ENCODE measurements around the gene IL32.

Gene IL32, protein sequence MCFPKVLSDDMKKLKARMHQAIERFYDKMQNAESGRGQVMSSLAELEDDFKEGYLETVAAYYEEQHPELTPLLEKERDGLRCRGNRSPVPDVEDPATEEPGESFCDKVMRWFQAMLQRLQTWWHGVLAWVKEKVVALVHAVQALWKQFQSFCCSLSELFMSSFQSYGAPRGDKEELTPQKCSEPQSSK

GRCh38 chr16:3065069-3065741, at the start of gene IL32:
Gene IL32 (plus strand): TSS chr16:3065640. CDS start chr16:3065812, 172 bp downstream.
- Mint-ChIP-seq H3K27ac (peak within 1 kb of the TSS; percentile 75), H3K36me3 (no peaks in the 10 kb centered on the region), H3K4me3 (peak within 1 kb of the TSS; percentile 30), H3K4me1 (peaks cover 17% of the 10 kb centered on the region), H3K9me3 (no peaks in the 10 kb centered on the region), H3K27me3 (peaks cover 8% of the 10 kb centered on the region)
- no peak for ATAC-seq

DNA sequence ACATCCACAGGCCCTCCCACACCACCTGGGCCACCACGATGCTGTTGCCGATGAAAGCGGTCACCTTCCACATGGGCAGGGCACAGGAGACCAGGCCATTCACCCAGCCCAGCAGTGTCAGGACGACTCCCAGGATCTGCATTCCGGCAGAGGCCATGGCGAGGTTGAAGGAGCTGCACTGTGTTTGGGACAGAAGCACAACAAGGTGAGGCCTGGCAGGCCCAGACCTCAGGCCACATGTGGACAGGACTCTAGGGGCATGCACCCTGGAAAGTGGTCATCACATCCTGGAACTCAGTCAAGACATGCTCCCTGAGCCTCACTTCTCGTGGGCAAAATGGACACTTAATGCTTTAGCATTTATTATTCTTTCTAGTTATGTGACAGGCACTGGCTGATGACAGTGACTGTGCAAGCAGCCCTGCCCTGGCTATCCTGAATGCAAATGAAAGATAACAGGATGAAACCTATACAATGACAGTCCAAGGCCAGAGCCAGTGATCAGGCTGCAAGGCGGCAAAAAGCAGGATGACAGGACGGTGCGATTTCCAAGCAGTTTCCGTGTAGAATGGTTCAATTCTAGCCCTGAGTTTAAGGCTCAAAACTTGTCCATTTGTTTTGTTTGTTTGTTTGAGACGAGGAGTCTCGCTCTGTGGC, 49.4 kb upstream of the IL32 start:
- Mint-ChIP-seq H3K4me1 (peaks cover 18% of the 10 kb centered on the region), H3K36me3 (no peaks in the 10 kb centered on the region), H3K27me3 (peaks cover 59% of the 10 kb centered on the region), H3K4me3 (no peak overlapping the region), H3K27ac (no peak overlapping the region), H3K9me3 (no peaks in the 10 kb centered on the region)
- no peak for ATAC-seq

DNA sequence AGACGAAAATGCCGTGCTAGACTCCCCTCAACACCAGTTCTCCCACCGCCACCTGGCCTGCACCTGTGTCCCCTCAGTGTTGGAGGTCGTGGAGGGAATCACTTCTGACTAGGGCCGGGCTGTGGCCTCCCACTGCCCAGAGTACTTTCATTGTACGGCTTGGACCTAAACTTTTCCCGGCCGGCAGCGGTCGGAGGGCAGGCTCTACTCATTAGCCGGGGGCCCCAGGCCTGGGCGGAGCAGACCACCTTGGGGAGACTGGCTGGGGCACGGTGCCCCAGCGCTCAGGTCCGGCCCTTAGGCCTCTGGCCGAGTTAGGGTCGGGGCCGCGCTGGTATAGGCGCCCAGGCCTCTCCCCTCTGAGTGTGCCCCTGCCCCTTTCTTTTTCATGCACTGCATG, 48.1 kb upstream of the IL32 start:
- H3K36me3 Mint-ChIP-seq = no peaks in the 10 kb centered on the region
- no peaks in the 10 kb centered on the region for H3K9me3 Mint-ChIP-seq
- peaks cover 46% of the 10 kb centered on the region for H3K27me3 Mint-ChIP-seq
- peaks cover 31% of the 10 kb centered on the region for H3K4me1 Mint-ChIP-seq
- H3K4me3 Mint-ChIP-seq = no peak overlapping the region
- ATAC-seq = no peak
- H3K27ac Mint-ChIP-seq = no peak overlapping the region

DNA sequence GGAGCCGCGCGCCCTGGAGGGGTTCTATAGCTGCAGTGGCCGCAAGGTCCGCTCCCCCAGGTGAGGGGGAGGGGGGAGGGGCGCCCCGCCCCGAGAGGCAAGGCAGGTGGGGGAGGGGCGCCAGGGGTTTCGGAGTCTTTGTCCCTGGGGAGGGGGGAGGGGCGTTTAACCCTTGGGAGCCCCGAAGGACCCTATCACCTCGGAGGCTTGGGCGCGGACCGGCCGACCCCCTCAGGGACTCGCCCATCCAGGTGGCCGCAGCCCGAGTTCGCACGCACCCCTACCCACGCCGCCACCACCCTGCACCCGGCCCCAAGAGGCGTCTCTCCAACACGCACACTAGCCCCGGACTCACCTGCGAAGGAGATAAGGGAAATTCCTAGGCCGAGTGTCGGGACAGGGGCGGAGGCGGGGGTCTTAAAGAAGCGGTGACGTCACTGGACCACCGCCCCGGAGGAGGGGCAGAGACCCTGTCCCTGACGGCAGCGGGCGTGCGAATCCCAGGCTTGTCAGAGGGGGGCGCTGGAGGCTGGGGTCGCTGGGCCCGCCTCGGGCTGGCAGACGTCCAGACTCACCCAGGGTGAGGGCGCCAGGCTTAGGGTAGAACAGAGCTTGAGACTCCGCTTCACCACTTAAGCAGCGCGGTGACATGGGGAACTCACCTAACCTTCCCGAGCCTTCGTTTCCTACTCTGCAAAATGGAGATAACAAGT, 47.5 kb upstream of the IL32 start, which contains the start of gene CLDN6:
Gene CLDN6, minus strand, starts transcription at position 390 of the 713 bp plus-strand sequence. CDS start 2,162 bp downstream, outside the sequence.
- H3K4me1 Mint-ChIP-seq = peaks cover 37% of the 10 kb centered on the region
- no peak within 1 kb of the TSS for H3K4me3 Mint-ChIP-seq
- ATAC-seq = no peak
- no peaks in the 10 kb centered on the region for H3K36me3 Mint-ChIP-seq
- no peaks in the 10 kb centered on the region for H3K9me3 Mint-ChIP-seq
- peaks cover 40% of the 10 kb centered on the region for H3K27me3 Mint-ChIP-seq
- no peak within 1 kb of the TSS for H3K27ac Mint-ChIP-seq

DNA sequence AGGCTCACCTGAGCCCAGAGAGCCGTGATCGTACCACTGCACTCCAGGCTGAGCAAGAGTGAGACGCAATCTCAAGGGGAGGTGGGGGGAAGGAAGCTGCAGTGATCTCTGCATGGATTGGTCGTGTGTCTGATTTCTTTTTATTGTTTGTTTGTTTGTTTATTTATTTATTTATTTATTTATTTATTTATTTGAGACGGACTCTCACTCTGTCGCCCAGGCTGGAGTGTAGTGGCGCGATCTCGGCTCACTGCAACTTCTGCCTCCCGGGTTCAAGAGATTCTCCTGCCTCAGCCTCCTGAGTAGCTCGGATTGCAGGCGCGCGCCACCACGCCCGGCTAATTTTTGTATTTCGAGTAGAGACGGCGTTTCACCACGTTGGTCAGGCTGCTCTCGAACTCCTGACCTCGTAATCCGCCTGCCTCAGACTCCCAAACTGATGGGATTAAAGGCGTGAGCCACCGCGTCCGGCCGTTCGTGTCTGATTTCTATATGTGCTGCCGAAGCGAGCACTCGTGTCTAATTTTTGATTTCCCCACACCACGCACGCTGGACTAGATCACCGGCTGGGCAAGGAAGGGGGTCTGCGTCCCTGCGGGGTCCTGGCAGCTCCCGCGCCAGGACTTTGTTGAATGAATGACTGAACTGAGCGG, 45.7 kb upstream of the IL32 start:
- no peaks in the 10 kb centered on the region for H3K9me3 Mint-ChIP-seq
- peak overlapping the region; percentile 83 for H3K27ac Mint-ChIP-seq
- peak overlapping the region; percentile 84 for H3K4me3 Mint-ChIP-seq
- H3K27me3 Mint-ChIP-seq = peaks cover 23% of the 10 kb centered on the region
- no peaks in the 10 kb centered on the region for H3K36me3 Mint-ChIP-seq
- ATAC-seq = no peak
- peaks cover 51% of the 10 kb centered on the region for H3K4me1 Mint-ChIP-seq

GRCh38 chr16:3020247-3020603, 45.2 kb upstream of the IL32 start, which contains the start of gene TNFRSF12A:
Gene TNFRSF12A (plus strand): TSS chr16:3020368. CDS start chr16:3020398, 30 bp downstream.
- H3K4me3 Mint-ChIP-seq = peak within 1 kb of the TSS; percentile 84
- peaks cover 23% of the 10 kb centered on the region for H3K27me3 Mint-ChIP-seq
- peaks cover 53% of the 10 kb centered on the region for H3K4me1 Mint-ChIP-seq
- H3K9me3 Mint-ChIP-seq = no peaks in the 10 kb centered on the region
- ATAC-seq = peak; percentile 42
- H3K36me3 Mint-ChIP-seq = no peaks in the 10 kb centered on the region
- H3K27ac Mint-ChIP-seq = peak within 1 kb of the TSS; percentile 83

DNA sequence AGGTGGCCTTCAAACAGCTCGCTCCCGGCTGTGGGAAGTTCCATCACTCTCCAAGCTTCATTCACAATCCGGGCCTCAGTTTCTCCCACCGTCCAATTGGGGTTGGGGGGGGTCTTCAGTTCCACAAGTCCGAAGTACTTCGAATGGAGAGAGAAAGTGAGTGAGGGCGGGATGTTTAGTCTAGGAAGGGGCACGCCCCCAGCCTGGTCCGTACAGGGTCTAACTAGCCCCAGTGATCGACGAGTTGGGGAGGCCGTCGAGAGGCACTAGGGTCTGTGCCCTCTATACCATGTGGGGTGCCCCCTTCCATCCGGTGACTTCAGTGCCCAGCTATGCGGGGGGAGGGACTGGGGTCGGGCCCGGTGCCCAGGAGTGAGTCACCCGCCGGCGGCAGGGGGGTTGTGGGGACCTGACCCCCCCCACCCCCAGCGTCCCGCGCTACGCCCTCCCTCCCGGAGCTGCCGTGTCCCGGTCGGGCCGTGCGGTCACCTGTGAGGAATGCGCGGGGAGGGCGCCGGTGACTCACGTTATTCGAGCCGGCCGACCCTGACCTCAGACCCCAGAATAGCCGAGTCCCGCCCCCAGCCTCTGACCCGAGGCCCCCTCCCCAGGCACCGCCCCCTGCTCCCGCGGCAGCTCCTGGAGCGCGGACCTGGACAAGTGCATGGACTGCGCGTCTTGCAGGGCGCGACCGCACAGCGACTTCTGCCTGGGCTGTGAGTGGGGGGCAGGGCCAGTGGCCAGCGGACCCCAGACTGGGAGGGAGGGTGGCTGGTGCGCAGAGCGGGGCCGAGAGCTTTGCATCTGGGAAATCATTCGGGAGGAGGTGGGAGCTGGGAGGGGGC, 44.6 kb upstream of the IL32 start:
- Mint-ChIP-seq H3K4me1 (peaks cover 59% of the 10 kb centered on the region), H3K36me3 (peaks cover under 1% of the 10 kb centered on the region), H3K4me3 (peak overlapping the region; percentile 84), H3K9me3 (no peaks in the 10 kb centered on the region), H3K27me3 (peaks cover 23% of the 10 kb centered on the region), H3K27ac (peak overlapping the region; percentile 83)
- ATAC-seq = no peak

DNA sequence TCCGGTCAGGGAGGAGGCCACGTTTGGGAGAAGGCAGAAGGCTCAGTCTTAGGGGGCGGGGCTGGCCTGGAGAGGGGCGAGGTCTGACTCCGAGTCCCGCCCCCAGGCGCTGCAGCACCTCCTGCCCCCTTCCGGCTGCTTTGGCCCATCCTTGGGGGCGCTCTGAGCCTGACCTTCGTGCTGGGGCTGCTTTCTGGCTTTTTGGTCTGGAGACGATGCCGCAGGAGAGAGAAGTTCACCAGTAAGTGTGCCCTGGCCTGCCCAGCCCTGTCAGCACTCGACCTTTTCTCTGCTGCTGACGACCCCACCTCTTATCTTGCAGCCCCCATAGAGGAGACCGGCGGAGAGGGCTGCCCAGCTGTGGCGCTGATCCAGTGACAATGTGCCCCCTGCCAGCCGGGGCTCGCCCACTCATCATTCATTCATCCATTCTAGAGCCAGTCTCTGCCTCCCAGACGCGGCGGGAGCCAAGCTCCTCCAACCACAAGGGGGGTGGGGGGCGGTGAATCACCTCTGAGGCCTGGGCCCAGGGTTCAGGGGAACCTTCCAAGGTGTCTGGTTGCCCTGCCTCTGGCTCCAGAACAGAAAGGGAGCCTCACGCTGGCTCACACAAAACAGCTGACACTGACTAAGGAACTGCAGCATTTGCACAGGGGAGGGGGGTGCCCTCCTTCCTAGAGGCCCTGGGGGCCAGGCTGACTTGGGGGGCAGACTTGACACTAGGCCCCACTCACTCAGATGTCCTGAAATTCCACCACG, 43.8 kb upstream of the IL32 start:
- Mint-ChIP-seq H3K27me3 (peaks cover 22% of the 10 kb centered on the region), H3K36me3 (peaks cover 8% of the 10 kb centered on the region), H3K4me3 (peak overlapping the region; percentile 81), H3K9me3 (no peaks in the 10 kb centered on the region), H3K4me1 (peaks cover 67% of the 10 kb centered on the region), H3K27ac (peak overlapping the region; percentile 83)
- peak; percentile 42 for ATAC-seq

- no peaks in the 10 kb centered on the region for H3K9me3 Mint-ChIP-seq
- peaks cover 16% of the 10 kb centered on the region for H3K27me3 Mint-ChIP-seq
- H3K4me3 Mint-ChIP-seq = peak overlapping the region; percentile 81
- no peak for ATAC-seq
- H3K27ac Mint-ChIP-seq = peak overlapping the region; percentile 83
- H3K36me3 Mint-ChIP-seq = peaks cover 15% of the 10 kb centered on the region
- H3K4me1 Mint-ChIP-seq = peaks cover 67% of the 10 kb centered on the region
These were observed 43.2 kb upstream of the IL32 start for GRCh38 chr16:3022208-3022683.

- H3K4me1 Mint-ChIP-seq = peaks cover 68% of the 10 kb centered on the region
- peak; percentile 42 for ATAC-seq
- H3K36me3 Mint-ChIP-seq = peaks cover 17% of the 10 kb centered on the region
- peak overlapping the region; percentile 81 for H3K4me3 Mint-ChIP-seq
- H3K27me3 Mint-ChIP-seq = peaks cover 10% of the 10 kb centered on the region
- H3K27ac Mint-ChIP-seq = peak overlapping the region; percentile 83
- H3K9me3 Mint-ChIP-seq = no peaks in the 10 kb centered on the region
These were observed 42.6 kb upstream of the IL32 start for GRCh38 chr16:3022684-3023414.

DNA sequence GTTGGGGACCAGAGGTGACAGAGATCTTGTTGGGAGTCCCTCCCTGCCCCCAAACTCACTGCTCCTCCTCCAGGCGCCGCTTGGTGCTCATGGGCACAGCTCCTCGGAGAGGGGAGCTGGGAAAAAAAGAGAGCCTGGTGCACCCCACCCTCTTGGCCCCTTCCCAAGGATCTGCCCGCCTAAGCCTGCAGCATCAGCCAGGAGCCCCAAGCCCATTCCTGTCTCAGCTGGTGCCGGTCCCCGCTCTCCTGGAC, 42.1 kb upstream of the IL32 start:
- H3K27ac Mint-ChIP-seq = peak overlapping the region; percentile 83
- no peaks in the 10 kb centered on the region for H3K9me3 Mint-ChIP-seq
- peaks cover 17% of the 10 kb centered on the region for H3K36me3 Mint-ChIP-seq
- peaks cover 10% of the 10 kb centered on the region for H3K27me3 Mint-ChIP-seq
- H3K4me3 Mint-ChIP-seq = peak overlapping the region; percentile 81
- peaks cover 68% of the 10 kb centered on the region for H3K4me1 Mint-ChIP-seq
- ATAC-seq = no peak

DNA sequence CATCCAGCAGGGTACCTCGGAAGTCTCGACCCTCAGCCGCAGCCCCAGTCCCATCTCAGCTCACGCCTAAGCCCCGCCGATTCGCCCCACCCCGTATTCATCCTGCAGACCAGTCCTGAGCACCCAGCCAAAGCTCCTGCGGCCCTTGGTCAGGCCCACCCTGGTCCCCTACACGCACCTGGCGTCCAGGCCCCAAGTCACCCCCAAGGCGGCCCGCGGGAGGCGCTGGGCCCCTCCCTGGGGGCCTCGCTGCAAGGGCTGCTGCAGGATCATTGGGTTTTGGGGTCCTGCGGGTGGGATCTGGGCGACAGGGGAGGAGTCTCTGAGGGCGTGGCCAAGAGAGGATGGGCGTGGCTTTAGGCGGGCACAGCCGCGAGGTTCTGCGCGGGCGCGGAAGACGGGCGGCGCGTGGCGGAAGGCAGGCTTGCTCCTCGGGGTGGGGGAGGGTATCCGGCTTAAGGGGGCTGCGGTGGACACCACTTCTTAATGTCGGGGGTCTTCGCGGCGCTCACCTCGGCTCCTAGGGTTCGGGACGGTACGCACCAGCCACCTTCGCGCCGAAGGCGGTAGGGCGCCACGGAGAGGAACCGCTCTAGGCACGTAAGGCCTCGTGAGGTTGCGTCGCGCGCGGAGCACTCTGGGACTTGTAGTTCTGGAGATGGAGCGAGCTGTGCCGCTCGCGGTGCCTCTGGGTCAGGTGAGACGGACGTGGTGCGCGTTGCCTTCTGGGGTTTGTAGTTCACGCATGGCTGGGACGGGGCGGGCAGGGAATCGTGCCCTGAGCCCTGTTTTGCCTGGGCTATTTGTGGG, 41.6 kb upstream of the IL32 start, which contains the start of the genes HCFC1R1 and THOC6:
Gene HCFC1R1, minus strand, starts transcription at position 274 of the 810 bp plus-strand sequence. Its CDS starts 1 bp downstream, at position 273.
Gene THOC6, plus strand, starts transcription at position 367 of the 810 bp plus-strand sequence. Its CDS starts 292 bp downstream, at position 659.
- Mint-ChIP-seq H3K36me3 (peaks cover 17% of the 10 kb centered on the region), H3K4me1 (peaks cover 73% of the 10 kb centered on the region), H3K27me3 (peaks cover 10% of the 10 kb centered on the region), H3K27ac (peak within 1 kb of the TSS; percentile 83), H3K9me3 (no peaks in the 10 kb centered on the region), H3K4me3 (peak within 1 kb of the TSS; percentile 81)
- peak; percentile 90 for ATAC-seq

Measured in stimulated activated memory B cell treated with anti-CD40 and anti-IgM and Interleukin-4, amounts not matched to agents 10 μg/mL and 1 μg/mL and 100 μg/mL, for 72 hours (primary cell).